ENCODE data around the gene GXYLT2.

GXYLT2 gene

GRCh38 chr3:72887705-72888545, at the start of gene GXYLT2:
Gene GXYLT2 (plus strand): TSS chr3:72888046. CDS start chr3:72888234, 188 bp downstream.
- DNase-seq: peak; percentile 80

- no peak for DNase-seq
Measured at GRCh38 chr3:72839057-72839456, 48.8 kb upstream of the GXYLT2 start.

GRCh38 chr3:72844436-72844993, 43.3 kb upstream of the GXYLT2 start:
- no peak for DNase-seq

GRCh38 chr3:72846166-72846565, 41.7 kb upstream of the GXYLT2 start:
- DNase-seq: no peak

GRCh38 chr3:72847282-72847681, 40.6 kb upstream of the GXYLT2 start:
- peak; percentile 14 for DNase-seq

GRCh38 chr3:72847751-72848702, 39.8 kb upstream of the GXYLT2 start, which contains the start of gene SHQ1:
Gene SHQ1 (minus strand): TSS chr3:72848445. CDS start chr3:72848340, 105 bp downstream.
- peak; percentile 97 for DNase-seq

GRCh38 chr3:72848703-72849081, 39.2 kb upstream of the GXYLT2 start:
- DNase-seq: peak; percentile 60

- DNase-seq: no peak
Measured at GRCh38 chr3:72855001-72855400, 32.8 kb upstream of the GXYLT2 start.

- no peak for DNase-seq
Measured at GRCh38 chr3:72860053-72860452, 27.8 kb upstream of the GXYLT2 start.

GRCh38 chr3:72860846-72861245, 27.0 kb upstream of the GXYLT2 start:
- no peak for DNase-seq

GRCh38 chr3:72862314-72863090, 25.3 kb upstream of the GXYLT2 start:
- DNase-seq: no peak

GRCh38 chr3:72872183-72872582, 15.7 kb upstream of the GXYLT2 start:
- DNase-seq: peak; percentile 15

GRCh38 chr3:72887343-72887704, 522 bp upstream of the GXYLT2 start:
- no peak for DNase-seq

- peak; percentile 44 for DNase-seq
Measured at GRCh38 chr3:72888546-72889309, 882 bp downstream of the GXYLT2 start.

GRCh38 chr3:72889310-72890165, 1.7 kb downstream of the GXYLT2 start:
- DNase-seq: no peak

GRCh38 chr3:72890166-72890925, 2.5 kb downstream of the GXYLT2 start:
- no peak for DNase-seq

GRCh38 chr3:72891053-72891855, 3.4 kb downstream of the GXYLT2 start:
- DNase-seq: peak; percentile 43

- no peak for DNase-seq
Measured at GRCh38 chr3:72892081-72892775, 4.4 kb downstream of the GXYLT2 start.

Data from NCI-H82 (cell line).